ENCODE results near the gene VHLL. TPM values are rescaled to one million over a fixed set of nuclear protein-coding genes. Genes with fewer than 3 reads are reported as not detected.

The VHLL gene
- total and polyA plus RNA-seq, 2 of the 13 experiments (the other 11 are each of a cell fraction or from before 2014, with no cell fraction given) = 0.24 TPM; not detected in 1

DNA sequence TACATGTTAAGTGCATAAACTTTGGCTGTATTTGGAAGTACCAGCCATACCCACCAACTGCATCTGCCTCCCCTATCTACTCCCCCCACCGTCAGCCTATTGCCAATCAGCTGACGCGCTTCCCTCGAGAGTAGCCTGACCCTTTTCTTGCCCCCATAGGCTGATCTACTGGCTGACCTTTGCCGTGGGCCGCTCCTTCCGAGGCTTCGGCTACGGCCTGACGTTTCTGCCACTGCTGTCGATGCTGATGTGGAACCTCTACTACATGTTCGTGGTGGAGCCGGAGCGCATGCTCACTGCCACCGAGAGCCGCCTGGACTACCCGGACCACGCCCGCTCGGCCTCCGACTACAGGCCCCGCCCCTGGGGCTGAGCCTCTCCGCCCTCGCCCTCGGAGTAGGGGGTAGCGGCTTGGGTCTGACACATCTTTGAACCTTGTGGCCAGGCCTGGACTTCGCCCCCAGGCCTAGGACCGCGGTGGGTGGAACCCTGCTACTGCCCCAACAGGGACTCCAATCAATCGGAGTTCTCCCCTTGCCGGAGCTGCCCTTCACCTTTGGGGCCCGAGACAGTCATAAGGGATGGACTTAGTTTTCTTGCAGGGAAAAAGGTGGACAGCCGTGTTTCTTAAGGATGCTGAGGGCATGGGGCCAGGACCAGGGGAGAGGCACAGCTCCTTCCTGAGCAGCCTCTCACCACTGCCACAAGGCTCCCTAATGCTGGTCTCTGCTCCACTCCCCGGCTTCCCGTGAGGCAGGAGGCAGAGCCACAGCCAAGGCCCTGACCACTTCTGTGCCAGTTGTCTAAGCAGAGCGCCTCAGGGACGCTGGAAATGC lies 7.7 kb downstream of the VHLL start (continued):
- TF ChIP-seq ZNF569 (CRISPR knock-in tag; IDR thresholded peaks at IDR 0.05; ENCODE audit: borderline replicate concordance) = no peak
- TF ChIP-seq, protein P1, sequence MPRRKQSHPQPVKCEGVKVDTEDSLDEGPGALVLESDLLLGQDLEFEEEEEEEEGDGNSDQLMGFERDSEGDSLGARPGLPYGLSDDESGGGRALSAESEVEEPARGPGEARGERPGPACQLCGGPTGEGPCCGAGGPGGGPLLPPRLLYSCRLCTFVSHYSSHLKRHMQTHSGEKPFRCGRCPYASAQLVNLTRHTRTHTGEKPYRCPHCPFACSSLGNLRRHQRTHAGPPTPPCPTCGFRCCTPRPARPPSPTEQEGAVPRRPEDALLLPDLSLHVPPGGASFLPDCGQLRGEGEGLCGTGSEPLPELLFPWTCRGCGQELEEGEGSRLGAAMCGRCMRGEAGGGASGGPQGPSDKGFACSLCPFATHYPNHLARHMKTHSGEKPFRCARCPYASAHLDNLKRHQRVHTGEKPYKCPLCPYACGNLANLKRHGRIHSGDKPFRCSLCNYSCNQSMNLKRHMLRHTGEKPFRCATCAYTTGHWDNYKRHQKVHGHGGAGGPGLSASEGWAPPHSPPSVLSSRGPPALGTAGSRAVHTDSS (CRISPR knock-in tag; conservative IDR thresholded peaks at IDR 0.05) = no peak
- peak; percentile 81 for TF ChIP-seq THAP11 (CRISPR knock-in tag; IDR thresholded peaks at IDR 0.05)
- TF ChIP-seq TAF1 (CRISPR knock-in tag; IDR thresholded peaks at IDR 0.05) = peak; percentile 65
- peak; percentile 78 for TF ChIP-seq YEATS2 (CRISPR knock-in tag; IDR thresholded peaks at IDR 0.05; ENCODE audit: borderline replicate concordance)
- TF ChIP-seq ZBTB7A (CRISPR knock-in tag; IDR thresholded peaks at IDR 0.05) = no peak
- no peak for TF ChIP-seq ZNF329 (CRISPR knock-in tag; IDR thresholded peaks at IDR 0.05; ENCODE audit: low read depth)
- TF ChIP-seq ELF3 (CRISPR knock-in tag; IDR thresholded peaks at IDR 0.05) = peak; percentile 34; the same call in 1 of the 2 replicates
- TF ChIP-seq, protein P2, sequence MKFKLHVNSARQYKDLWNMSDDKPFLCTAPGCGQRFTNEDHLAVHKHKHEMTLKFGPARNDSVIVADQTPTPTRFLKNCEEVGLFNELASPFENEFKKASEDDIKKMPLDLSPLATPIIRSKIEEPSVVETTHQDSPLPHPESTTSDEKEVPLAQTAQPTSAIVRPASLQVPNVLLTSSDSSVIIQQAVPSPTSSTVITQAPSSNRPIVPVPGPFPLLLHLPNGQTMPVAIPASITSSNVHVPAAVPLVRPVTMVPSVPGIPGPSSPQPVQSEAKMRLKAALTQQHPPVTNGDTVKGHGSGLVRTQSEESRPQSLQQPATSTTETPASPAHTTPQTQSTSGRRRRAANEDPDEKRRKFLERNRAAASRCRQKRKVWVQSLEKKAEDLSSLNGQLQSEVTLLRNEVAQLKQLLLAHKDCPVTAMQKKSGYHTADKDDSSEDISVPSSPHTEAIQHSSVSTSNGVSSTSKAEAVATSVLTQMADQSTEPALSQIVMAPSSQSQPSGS (CRISPR knock-in tag; IDR thresholded peaks at IDR 0.05) = peak; percentile 21
- peak; percentile 72 for TF ChIP-seq PHF8 (CRISPR knock-in tag; IDR thresholded peaks at IDR 0.05)
- TF ChIP-seq ERF (CRISPR knock-in tag; IDR thresholded peaks at IDR 0.05) = peak; percentile 70; the same call in 1 of the 2 replicates
- TF ChIP-seq HNRNPK (IDR thresholded peaks at IDR 0.05; ENCODE audit: low read depth, low read length, poor library complexity, severe bottlenecking) = no peak
- TF ChIP-seq HES4 (CRISPR knock-in tag; IDR thresholded peaks at IDR 0.05; ENCODE audit: borderline replicate concordance) = no peak
- TF ChIP-seq, protein P3, sequence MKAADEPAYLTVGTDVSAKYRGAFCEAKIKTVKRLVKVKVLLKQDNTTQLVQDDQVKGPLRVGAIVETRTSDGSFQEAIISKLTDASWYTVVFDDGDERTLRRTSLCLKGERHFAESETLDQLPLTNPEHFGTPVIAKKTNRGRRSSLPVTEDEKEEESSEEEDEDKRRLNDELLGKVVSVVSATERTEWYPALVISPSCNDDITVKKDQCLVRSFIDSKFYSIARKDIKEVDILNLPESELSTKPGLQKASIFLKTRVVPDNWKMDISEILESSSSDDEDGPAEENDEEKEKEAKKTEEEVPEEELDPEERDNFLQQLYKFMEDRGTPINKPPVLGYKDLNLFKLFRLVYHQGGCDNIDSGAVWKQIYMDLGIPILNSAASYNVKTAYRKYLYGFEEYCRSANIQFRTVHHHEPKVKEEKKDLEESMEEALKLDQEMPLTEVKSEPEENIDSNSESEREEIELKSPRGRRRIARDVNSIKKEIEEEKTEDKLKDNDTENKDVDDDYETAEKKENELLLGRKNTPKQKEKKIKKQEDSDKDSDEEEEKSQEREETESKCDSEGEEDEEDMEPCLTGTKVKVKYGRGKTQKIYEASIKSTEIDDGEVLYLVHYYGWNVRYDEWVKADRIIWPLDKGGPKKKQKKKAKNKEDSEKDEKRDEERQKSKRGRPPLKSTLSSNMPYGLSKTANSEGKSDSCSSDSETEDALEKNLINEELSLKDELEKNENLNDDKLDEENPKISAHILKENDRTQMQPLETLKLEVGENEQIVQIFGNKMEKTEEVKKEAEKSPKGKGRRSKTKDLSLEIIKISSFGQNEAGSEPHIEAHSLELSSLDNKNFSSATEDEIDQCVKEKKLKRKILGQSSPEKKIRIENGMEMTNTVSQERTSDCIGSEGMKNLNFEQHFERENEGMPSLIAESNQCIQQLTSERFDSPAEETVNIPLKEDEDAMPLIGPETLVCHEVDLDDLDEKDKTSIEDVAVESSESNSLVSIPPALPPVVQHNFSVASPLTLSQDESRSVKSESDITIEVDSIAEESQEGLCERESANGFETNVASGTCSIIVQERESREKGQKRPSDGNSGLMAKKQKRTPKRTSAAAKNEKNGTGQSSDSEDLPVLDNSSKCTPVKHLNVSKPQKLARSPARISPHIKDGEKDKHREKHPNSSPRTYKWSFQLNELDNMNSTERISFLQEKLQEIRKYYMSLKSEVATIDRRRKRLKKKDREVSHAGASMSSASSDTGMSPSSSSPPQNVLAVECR (CRISPR knock-in tag; IDR thresholded peaks at IDR 0.05; ENCODE audit: borderline replicate concordance) = peak; percentile 71; the same call in 1 of the 2 replicates
- TF ChIP-seq, protein P4, sequence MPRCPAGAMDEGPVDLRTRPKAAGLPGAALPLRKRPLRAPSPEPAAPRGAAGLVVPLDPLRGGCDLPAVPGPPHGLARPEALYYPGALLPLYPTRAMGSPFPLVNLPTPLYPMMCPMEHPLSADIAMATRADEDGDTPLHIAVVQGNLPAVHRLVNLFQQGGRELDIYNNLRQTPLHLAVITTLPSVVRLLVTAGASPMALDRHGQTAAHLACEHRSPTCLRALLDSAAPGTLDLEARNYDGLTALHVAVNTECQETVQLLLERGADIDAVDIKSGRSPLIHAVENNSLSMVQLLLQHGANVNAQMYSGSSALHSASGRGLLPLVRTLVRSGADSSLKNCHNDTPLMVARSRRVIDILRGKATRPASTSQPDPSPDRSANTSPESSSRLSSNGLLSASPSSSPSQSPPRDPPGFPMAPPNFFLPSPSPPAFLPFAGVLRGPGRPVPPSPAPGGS (CRISPR knock-in tag; IDR thresholded peaks at IDR 0.05) = peak; percentile 47; the same call in 1 of the 2 replicates
- TF ChIP-seq, protein P5, sequence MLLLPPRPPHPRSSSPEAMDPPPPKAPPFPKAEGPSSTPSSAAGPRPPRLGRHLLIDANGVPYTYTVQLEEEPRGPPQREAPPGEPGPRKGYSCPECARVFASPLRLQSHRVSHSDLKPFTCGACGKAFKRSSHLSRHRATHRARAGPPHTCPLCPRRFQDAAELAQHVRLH (CRISPR knock-in tag; IDR thresholded peaks at IDR 0.05; ENCODE audit: borderline replicate concordance, low read depth) = peak; percentile 48; the same call in 1 of the 2 replicates
- TF ChIP-seq PHB2 (IDR thresholded peaks at IDR 0.05; ENCODE audit: partially characterized antibody) = no peak
- no peak for TF ChIP-seq MBD4 (IDR thresholded peaks at IDR 0.05; ENCODE audit: borderline replicate concordance, low read length)
- 0 out of 2 replicates have a peak, but pooled peaks have one; percentile 12 for TF ChIP-seq NFYC (CRISPR knock-in tag; IDR thresholded peaks at IDR 0.05)
- TF ChIP-seq, protein P6, sequence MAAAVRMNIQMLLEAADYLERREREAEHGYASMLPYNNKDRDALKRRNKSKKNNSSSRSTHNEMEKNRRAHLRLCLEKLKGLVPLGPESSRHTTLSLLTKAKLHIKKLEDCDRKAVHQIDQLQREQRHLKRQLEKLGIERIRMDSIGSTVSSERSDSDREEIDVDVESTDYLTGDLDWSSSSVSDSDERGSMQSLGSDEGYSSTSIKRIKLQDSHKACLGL (CRISPR knock-in tag; IDR thresholded peaks at IDR 0.05) = 0 out of 2 replicates have a peak, but pooled peaks have one; percentile 67
